VCaP (cell line): Measurements from ENCODE around the gene RFTN2.

Experiments
- H3K27ac ChIP-seq: fragments of 450-650 bp; 2 replicates; pipeline ENCODE4 v1.5.1; 2017
- TF ChIP-seq, protein P1 (sequence below): fragments of 450-650 bp; conservative IDR thresholded peaks from 2 replicates; pipeline ENCODE4 v1.5.1; 2017; ENCODE audit warnings: mild to moderate bottlenecking, moderate library complexity

RFTN2 gene

DNA sequence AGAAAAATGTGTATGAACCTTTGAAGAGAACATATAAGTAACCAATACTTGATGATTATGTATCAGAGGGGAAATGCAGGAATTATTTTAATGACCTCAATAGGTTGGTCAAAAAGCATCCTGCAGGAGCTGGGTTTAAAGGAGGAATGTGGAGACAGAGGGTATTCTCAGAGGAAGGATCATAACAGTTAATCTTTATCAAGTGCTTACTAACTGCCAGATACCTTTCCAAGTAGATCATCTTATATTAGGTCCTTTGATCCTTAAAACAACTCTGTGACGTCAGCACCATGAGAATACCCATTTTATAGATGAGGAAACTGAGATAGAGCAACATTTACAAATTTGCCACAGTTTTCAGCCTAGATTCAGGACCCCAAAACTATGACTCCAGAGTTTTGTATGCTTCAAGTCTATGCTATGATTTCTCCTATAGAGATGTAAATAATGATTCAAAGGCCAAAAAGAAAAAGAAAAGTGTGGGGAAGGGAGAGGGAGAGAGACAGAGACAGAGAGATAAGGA, 3.0 kb downstream of the RFTN2 start:
- no peak overlapping the region for H3K27ac ChIP-seq
- TF ChIP-seq, protein P1, sequence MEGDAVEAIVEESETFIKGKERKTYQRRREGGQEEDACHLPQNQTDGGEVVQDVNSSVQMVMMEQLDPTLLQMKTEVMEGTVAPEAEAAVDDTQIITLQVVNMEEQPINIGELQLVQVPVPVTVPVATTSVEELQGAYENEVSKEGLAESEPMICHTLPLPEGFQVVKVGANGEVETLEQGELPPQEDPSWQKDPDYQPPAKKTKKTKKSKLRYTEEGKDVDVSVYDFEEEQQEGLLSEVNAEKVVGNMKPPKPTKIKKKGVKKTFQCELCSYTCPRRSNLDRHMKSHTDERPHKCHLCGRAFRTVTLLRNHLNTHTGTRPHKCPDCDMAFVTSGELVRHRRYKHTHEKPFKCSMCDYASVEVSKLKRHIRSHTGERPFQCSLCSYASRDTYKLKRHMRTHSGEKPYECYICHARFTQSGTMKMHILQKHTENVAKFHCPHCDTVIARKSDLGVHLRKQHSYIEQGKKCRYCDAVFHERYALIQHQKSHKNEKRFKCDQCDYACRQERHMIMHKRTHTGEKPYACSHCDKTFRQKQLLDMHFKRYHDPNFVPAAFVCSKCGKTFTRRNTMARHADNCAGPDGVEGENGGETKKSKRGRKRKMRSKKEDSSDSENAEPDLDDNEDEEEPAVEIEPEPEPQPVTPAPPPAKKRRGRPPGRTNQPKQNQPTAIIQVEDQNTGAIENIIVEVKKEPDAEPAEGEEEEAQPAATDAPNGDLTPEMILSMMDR: no peak

DNA sequence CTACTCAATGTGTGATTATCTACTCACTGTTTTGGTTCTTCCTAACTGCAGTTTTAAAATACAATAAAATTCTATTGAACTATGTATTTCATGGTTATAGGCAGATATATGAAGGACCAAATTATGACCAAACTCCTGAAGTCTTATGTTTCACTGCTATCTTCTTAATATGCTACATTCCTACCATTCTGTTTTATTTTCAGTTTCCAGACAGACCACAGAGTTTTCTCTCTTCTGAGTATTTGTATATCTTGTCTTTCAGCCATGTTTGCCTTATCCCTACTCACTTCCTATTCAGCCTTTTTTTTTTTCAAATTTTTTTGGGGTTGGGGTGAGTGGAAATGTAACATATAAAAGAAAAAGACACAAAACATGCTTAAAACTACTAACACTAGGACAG, 6.3 kb downstream of the RFTN2 start:
- TF ChIP-seq, protein P1: no peak
- no peak overlapping the region for H3K27ac ChIP-seq

DNA sequence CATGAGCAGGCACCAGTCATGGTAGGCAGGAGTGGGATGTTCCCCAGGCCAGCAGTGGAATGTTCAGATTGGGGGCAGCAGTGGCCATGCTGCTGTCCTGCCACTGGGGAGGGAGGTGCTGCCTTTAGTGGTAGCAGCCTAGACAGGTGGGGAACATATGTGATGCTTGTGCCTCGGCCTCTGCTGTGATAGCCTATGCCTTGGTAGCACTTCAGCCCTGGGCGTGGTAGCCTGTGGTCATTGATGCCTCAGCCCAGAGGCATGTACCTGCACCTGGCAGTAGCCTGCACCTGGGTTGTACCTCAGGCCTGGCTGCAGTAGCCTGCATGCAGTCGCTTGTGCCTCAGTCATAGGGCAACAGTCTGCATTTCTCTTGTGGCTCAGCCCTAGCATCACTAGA, 7.1 kb downstream of the RFTN2 start:
- no peak overlapping the region for H3K27ac ChIP-seq
- TF ChIP-seq, protein P1: no peak

DNA sequence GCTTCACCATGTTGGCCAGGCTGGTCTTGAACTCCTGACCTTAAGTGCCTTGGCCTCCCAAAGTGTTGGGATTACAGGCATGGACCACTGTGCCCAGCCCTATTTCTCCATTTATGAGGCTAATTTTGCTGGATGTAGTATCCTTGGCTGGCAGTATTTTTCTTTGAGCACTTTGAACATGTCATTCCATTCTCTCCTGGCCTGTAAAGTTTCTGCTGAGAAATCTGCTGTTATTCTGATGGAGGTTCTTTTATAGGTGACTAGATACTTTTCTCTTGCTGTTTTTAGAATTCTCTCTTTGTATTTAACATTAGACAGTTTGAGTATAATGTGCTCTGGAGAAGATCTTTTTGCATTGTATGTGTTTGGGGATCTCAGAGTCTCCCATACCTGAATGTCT, 9.1 kb downstream of the RFTN2 start:
- no peak overlapping the region for H3K27ac ChIP-seq
- TF ChIP-seq, protein P1: no peak

DNA sequence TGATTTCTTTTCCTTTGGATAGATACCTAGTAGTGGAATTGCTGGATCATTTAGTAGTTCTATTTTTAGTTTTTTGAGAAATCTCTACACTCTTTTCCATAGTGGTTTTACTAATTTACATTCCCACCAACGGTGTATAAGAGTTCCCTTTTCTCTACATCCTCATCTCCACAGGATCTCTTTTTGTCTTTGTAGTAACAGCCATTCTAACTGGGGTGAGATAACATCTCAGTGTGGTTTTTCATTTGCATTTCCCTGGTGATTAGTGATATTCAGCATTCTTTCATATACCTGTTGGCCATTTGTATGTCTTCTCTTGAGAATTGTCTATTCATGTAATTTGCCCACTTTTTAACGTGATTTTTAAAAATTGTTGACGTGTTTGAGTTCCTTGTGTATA, 13.8 kb downstream of the RFTN2 start:
- no peak overlapping the region for H3K27ac ChIP-seq
- TF ChIP-seq, protein P1: no peak

DNA sequence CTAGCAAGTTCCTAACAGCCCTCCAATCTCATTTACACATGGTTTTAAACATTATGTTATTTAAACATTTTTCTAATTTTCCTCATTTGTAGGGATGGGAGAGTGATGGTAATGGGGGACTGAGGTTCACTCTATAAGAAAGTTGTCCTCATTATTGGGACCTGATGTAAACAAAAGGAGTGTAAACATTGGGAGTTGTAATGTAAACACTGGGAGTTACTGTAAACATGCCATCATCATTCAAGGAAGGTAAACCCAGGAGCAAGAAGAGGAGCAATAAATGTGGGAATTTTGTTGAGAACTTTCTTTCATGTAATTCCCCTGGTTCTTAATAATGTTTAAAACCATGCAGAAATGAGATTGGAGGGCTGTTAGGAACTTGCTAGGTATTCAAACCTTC, 17.8 kb downstream of the RFTN2 start:
- TF ChIP-seq, protein P1: no peak
- no peak overlapping the region for H3K27ac ChIP-seq

DNA sequence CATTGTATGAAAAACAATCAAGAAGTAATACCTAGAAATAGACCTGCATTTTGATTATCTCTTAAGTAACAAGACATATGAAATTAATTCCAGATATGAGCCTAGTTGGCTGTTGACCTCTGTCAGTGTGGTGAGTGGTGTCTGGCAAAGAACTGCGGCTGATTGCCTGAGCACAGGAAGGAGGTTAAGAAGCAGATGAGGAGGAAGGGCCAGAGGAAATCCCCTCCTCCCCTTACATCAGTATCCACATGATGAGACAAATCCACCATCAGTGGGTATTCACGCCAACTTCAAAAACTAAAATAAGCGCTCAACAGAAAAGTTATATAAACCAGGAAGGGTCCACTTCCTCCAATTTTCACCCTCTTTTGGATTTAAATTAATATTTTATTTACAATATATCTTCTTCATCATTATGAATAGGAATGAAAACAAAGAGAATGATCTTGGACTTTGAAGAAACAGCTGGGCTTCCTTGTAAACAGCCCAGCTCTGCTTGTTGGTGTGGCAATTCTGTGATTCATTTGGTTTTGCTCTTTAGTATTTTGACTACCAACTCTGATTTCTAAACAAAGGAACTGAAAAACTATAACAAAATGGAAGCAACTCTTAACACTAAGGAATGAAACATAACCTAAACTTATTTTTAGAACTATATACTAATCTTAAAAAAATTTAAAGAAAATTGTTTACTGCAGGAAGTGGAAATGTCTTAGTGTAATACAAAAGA, 27.3 kb downstream of the RFTN2 start:
- TF ChIP-seq, protein P1: no peak
- no peak overlapping the region for H3K27ac ChIP-seq
